IPS DF 4.7 (cell line): Measurements from ENCODE around the gene CBX4.
"Not testable (repeated sequence)": the region's sequence is repeated elsewhere in the genome, so short reads cannot be mapped to it uniquely, and the experiment has no call there.

ENCODE experiments used
- DNase-seq: peaks from one replicate; pipeline ENCODE4 v3.0.0-alpha.2; 2013; ENCODE audit warnings: low spot score; ENCODE audit errors: extremely low read depth

Gene CBX4

DNA sequence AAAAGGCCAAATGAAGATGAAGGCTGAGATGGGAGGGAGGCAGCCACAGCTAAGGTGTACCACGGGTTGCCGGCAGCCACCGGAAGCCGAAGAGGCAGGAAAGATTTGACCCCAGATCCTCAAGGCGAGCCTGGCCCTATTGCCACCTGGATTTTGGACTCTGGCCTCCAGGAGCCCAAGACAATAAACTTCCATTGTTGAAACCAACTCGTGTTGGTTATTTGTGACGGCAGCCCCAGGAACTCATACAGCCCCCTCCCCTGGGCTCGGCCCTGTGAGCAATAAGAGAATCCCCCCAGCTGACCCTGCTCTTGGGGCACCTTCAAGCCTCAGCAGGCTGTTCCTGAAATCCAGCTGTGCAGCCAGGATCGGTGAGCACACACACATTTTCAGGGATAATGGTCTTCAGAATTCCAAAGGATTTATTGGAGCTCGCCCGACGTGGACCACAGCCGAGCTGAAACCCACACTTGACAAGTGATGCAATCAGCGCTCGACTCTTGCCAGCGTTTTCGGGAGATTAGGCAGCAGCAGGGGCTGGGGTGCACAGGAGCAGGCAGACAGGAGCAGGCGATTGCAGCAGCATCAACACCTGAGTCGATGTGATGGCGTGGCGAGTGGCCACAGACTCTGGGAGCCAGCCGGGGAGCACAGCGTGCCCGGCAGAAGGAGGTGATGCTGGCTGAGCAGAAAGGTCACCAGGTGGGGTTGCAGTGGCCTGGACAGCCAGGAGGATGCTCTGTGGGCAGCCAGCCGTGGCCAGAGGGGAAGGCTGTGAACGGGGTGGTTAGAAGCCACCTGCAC, 22.4 kb upstream of the CBX4 start:
- no peak for DNase-seq

DNA sequence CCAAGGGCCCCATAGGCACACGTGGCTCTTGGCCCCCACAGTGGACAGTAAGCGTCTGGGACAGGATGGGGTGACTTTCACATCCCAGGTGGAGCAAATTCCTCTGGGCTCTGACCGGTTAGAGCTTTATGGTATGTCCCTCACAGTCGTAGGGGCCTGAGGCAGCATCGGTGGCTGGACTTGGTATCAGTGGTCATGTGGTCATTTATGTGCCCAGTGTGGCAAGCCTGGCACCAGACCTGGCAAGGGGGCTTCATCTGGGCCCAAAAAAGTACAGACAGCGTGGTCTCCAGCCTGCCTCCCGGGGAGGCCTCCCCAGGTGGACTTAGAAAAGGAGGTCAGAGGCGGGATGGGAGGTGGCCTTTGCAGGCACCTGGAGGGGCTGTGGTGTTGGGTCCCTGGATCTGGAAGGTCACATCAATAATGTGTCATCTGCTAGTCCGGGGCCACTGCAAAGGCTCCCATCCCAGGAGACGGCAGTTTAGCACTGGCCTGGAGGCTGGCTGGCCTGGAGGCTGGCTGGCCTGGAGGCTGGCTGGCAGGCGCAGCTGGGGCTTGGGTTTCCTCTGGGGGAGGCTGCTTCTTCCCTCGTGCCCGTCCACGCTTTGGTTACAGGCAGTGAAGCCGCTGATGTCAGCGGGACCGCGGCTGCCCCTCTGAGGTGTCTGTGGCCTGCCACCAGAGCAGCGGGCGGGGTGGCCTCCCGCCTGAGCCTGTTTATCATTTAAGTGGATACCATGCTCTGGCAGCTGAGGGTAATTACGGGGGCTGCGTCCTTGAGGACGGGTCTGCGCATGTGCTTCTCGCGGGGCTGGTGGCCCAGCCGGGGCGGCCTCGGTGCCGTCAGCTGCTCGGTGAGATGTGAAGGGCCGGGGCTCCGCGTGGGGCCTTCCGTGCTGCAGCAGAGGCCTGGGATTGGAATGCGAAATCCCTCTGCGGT, 20.7 kb upstream of the CBX4 start:
- DNase-seq: no peak

DNA sequence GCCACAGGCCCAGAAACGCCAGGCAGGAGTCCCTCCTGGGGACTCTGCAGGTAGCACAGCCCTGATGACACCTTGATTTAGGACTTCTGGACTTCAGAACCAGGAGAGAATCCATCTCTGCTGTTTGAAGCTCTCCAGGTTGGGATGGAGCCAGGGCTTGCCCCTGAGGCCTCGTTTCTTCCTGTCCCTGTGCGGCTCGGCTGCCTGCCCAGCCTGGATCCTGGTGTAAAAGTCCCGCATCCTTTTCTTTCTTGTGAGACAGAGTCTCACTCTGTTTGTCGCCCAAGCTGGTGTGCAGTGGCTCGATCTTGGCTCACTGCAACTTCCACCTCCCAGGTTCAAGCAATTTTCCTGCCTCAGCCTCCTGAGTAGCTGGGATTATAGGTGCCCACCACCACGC, 17.9 kb upstream of the CBX4 start:
- DNase-seq: no peak

DNA sequence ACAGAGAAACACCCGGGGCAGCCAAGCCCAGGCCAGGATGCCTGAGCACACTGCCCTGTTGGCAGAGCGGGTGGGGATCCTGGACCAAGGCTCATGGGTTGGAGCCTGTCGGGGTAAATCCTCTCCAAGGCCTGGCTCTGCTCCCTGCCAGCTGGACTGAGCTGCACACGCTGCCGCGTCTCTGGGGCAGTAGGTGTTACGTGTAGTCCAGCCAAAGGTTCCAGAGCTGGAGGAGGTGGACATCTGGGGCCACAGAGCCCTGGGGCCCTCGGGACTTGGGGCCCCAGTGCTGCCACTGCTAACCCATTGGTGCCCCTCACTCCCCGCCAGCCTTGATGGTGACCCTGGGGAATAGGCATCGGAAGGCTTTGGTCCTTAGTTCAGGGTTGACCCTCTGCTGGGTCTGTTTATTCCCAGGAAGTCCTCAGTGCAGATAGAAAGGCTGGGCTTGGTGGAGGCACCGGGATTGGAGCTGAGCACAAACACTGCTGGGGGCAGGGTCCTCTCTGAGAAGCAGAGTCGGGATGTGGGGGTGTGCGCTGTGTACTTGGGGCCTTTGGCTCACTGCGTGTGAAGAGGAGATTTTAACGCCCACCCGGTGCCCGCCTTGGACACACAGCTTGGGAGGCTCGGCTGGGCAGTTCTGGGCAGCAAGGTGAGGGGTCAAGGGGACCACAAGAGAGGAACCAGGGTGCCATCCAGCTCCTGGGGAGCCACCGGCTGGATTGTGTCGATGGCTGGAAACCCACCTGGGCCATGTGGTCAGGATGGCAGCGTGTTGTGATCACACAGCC, 16.3 kb upstream of the CBX4 start:
- DNase-seq: no peak

DNA sequence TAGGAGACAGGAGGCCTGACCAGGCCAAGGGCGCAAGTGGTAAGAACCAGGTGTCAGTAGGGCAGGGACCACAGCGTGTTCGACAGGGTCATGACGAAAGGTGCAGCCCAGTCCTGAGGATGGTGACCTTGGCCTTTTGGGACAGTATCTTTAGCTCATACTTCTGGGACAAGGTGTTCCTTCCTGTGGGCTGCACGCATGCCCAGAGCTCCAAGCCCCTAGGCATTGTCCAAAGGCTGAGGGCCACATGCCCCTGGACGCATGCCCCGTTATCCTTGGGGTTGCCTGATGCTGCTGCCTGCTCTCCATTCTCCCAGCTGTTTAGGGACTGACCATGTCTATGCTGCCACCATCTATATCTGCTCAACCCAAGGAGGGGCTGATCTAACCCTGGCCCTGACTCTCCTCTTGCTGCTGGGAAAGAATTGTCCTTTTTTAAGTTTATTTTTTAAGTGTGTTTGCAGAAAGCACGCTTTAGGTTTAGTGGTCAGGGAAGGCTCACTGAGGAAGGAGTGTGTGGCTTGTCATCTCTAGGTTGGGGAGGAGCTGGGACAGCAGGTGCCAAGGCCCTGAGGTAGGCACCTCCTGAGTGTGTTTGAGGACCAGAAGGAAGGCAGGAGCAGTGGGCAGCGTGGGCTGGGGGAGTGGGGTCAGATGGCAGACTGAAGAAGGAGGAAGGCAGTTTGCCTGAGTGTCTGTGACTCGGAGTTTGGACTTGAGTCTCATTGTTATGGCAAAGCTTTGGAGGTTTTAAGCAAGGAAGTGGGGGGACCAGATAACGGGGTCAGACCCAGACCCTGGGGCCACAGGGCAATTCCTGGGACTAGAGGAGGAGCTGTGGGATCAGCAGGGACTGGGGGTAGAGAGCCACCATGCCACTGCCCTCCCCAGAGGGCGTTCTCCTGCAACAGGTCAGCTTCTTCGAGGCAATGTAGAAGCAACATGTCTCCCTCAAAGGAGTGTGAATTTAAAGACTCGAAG, 15.1 kb upstream of the CBX4 start:
- no peak for DNase-seq

DNA sequence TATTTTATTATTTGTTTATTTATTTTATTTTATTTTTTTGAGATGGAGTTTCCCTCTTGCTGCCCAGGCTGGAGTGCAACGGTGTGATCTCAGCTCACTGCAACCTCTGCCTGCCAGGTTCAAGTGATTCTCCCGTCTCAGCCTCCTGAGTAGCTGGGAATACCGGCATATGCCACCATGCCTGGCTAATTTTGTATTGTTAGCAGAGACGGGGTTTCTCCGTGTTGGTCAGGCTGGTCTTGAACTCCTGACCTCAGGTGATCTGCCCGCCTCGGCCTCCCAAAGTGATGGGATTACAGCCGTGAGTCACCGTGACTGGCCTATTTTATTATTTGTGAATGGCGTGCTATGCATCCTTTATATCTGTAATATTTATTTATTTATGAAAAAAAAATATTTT, 13.9 kb upstream of the CBX4 start:
- not testable (repeated sequence) for DNase-seq

DNA sequence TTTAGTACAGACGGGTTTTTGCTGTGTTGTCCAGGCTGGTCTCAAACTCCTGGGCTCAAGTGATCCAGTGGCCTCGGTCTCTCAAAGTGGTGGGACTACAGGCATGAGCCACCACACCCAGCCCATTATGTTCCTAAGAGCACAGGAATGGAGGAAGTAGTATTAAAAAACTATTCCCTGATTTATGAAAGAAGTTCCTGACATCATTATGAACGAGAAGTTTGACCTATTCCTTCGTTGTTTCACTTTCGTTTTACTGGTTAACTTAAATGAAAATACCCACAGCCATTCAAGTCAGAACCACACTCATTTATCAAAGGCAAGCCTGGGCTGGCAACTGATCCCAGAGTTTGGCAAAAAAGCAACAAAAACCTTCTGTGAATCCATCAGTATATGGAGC, 13.5 kb upstream of the CBX4 start:
- no peak for DNase-seq

DNA sequence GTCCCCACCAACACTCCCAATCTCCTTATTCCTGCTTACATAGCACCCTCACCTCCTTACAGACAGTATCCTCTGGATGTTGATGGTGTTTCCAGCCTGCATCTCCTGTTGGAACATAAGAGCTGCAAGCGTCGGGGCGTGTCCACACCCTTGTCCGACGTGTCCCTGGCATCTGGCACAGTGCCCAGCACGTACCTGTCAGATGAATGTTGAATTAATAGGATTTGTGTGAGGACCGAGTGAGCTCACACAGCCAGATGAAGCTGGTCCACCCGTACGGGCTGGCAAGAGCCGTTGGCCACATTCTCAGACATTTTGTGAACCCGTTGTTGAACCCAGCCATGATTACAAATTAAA, 12.2 kb upstream of the CBX4 start:
- DNase-seq: no peak

DNA sequence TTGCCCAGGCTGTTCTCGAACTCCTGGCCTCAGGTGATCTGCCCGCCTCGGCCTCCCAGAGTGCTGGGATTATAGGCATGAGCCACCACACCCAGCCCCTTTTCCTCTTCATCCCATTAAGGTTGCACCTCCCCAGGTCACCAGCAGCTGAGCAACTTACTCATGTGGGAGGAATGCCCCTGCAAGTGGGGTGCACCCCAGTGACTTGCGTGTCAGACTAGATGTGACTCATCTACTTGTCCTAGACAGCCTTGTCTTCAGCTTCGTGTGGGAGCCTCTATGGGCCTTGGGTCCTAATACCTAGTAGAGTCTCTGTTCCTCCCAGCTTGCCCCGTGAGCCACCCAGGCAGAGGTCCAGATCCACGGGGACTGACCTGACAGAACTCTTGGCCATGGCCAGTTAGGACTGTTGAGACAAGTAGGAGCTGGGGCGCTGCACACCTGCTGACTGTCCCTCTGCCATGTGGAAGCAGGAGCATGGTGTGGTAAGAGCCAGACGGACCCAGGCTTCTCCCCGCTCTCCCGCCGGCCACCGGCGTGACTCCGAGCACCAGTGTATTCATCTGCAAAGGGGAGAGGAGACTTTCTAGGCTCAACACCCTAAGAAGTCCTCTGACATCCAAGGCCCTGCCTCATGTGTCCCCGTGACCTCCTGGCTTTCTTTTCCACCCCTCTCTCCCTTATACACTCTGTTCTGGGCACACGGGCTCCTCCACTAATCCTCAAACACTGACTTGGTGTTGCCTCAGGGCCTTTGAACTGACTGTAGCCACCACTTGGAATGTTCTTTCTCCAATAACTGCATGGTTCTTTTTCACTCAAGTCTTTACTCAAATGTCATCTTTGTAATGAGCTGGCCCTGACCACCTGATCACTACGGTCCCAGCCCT, 11.6 kb upstream of the CBX4 start:
- DNase-seq: no peak

DNA sequence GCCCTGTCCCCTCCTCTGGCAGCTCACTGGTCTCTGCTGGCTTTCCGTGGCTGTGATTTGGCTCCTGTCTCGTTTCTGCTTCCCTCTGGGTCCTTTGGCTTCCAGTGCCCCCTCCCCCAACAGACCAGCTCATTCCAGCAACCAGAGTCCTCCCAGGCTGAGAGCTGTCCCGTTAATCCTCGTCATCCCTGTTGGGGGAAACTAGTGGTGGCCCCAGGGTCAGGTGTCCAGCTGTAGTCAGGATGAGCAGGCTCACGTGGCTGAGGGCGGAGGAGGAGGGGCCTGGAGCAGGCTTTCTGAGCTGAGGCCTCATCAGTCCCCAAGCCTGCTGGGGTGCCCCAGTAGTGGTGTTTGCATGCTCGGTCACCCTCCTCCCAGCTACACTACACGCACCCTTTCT, 10.7 kb upstream of the CBX4 start:
- no peak for DNase-seq

DNA sequence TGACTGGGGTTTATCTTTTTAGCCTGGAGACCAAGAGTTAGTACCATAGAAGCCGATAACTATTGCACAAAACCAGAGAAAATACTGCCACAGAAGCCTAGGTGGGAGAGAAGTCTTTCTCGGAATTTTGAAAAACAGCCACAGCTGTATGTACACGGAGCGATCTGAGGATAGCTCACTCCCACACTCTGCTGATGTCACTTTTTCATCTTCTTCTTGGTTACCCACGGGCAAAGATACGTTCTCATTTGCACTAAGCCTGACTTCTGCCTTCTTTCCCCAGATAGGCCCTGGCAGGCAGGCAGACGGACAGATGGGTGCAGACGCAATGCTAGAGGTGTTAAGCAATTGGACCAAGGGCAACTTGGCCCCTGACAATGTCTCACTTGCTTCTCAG, 9.1 kb upstream of the CBX4 start:
- no peak for DNase-seq

DNA sequence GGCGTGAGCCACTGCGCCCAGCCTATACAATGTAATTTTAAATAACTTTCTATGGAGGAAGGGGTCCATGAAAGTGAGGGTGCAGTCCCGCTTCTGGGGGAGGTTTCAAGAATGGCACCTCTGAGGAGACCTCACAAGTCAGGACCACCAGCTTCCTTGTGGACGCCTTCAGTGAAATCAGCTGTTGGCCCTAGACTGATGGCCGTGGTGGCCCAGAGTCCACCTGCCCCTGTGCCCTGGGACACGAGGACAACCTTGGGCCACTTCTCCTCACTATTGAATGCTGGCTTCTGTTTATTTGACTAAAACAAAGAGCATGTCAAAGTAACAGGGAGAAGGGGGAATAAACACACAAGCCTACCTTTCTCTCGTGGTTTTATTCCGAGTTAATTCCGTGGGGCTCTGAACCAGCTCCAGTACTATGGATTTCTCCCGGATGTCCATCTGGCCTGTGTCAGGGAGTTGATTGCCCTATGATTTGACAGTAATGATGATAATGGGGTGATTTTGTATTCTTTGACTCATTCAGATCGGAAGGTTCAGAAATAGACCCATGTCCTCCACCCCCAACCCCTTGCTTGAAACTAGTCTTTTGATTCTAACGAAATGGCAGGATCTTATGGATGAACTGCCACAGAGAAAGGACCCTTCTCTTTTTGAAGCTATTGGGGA, 8.6 kb upstream of the CBX4 start:
- DNase-seq: no peak

DNA sequence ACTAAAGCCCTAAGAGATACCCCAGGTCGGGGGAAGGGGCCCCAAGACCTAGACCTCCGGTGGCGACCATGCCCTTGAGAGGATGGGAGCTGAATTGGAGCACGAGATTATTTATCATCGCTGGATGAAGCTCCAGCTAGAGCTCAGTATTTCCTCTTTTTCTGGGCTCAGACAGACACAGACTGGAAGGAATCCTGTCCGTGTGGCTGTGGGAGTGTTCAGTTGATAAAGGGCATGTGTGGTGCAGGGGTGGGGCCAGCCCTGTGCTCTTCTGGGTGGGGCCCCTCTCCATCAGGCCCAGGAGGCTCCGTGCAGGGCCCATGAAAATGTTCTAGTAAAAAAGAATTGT, 6.3 kb upstream of the CBX4 start:
- DNase-seq: no peak

DNA sequence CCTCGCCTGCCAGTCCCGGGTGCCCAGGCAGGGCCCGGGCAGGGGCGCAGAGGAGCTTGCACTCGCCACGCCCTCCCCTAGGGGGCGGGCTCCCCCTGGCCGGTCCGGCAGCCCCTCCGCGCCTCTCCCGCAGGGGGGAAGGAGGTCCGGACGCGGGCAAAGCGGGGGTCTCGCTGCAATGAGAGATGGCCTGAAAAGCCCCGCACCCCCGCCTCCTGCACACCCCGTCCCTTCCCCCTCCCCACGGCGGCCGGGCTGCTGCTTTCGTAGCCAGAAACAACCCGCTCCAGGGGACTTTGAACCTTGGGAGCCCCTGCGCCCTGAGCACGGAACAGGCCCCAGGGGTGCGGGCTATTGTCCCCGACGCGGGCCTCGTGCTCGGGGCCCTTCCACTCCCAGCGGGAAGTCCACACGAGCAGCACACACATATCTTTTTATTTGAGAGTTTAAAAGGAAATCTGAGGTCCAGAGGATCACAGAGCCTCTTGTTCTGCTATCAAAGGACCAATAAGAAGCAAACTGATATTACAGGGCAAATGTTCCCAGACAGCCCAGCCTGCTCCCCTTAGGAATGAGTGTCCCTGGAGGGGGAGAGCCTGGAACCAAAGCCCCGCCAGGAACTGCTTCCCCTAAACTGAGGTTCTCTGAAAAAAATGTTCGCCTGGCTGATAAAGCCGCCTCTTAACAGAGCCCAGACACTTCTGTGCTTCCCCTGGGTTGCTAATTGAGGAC, 5.8 kb upstream of the CBX4 start:
- no peak for DNase-seq

DNA sequence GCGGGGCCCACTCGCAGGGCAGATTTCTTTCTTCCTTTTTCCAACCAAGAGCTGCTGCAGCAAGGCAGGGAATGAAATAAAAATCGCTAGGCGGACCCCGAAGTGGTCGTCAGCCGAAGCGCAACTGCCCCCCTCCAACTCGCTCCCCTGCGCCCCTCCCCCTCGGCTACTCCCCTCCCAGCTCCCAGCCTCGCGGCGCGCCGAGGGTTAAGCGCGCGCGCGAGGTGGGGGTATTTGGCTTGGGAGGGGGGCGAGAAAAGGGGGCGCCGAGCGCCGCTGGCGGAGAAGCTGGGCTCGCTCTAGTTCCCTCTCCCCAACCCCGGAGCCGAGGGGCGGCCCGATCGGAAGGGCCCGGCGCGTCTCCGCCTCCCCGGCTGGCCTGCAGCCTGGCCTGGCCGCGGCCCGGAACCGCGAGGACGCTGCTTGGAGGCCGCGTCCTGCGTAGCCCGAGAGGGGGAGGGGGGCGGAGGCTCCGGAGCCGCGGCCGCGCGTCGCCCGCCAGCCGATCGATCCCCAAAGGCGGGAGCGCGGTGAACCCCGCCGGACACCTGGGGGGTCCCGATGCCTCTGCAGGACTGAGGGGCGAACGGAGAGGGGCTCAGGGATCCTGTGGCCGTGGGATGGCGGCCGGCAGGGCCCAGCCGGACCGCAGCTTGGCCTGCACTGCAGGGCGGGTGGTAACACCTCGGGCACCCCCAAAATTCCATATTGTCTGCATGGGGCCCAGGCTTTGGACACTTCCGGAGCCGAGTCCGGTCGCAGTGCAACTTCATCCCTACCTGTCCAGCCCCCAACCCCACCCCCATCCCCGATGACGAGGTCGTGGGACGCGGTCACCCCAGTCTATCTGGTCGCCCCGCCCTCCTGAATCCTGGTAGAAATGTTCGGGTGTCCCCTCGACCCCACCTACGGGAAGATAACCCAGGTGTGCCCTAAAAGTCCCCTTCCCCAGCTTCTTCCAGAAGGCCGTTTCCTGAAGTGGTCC, 4.9 kb upstream of the CBX4 start:
- no peak for DNase-seq

DNA sequence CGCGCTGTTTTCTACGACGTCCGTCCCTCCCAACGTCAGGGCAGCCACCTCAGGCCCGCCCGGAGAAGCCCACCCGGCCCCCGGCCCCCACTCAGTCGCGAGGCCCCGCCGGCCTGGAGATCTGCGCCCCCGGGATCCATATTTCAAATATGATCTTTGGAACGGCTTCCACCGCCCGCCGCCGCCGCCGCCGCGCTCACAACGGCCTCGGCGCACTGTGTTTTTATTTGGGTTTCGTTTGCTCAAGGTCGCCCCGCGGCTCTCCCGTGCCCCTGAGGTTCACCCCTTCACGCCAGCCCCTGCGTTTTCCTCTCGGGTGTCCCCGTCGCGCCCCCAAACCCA, 4.2 kb upstream of the CBX4 start:
- DNase-seq: no peak

DNA sequence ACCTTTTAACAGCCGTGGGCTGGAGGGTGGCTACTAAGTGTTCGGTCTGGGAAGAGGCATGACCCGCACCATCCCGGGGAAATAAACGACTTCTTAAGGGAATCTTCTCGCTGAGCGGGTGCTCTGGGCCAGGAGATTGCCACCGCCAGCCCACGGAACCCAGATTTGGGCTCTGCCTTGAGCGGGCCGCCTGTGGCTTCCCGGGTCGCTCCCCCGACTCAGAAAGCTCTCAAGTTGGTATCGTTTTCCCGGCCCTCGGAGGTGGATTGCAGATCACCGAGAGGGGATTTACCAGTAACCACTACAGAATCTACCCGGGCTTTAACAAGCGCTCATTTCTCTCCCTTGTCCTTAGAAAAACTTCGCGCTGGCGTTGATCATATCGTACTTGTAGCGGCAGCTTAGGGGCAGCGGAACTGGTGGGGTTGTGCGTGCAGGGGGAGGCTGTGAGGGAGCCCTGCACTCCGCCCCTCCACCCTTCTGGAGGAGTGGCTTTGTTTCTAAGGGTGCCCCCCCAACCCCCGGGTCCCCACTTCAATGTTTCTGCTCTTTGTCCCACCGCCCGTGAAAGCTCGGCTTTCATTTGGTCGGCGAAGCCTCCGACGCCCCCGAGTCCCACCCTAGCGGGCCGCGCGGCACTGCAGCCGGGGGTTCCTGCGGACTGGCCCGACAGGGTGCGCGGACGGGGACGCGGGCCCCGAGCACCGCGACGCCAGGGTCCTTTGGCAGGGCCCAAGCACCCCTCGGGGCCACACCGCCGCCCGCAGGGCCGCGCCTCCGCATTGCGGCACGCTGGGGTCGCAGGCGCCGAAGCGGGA, 3.6 kb upstream of the CBX4 start:
- DNase-seq: no peak
